K562 (cell line): ENCODE data around the gene EPHA1. TPM values are rescaled to one million over a fixed set of nuclear protein-coding genes. Genes with fewer than 3 reads are reported as not detected.

Experiments used
- ATAC-seq: fragments of 200-7000 bp; cut with Tn5 transposase; 3 replicates; pipeline ENCODE4 v1.9.1; 2020; ENCODE audit warnings: moderate library complexity
- BruUV-seq: library from RNA; stranded (reverse); fragments of 400-500 nt; replicated peaks from 2 replicates; lab custom pipeline; 2021; lab: Mats Ljungman, UMichigan
- CTCF ChIA-PET: fragments of 300-600 bp; formaldehyde crosslinking; extraction: SDS; loops from one replicate; lab custom pipeline; 2021; ENCODE audit warnings: low intra/inter-chr PET ratio; lab: Yijun Ruan, JAX
- POLR2A ChIA-PET: fragments of 300-600, 350-650 bp; sonication (Branson Sonifier 250); formaldehyde crosslinking; extraction: SDS; loops from one replicate; lab custom pipeline; 2021; ENCODE audit warnings: antibody characterized with exemption, inconsistent platforms; lab: Yijun Ruan, JAX
- DNase-seq, 4 experiments: peaks; one replicate each; pipeline versions ENCODE4 v3.0.0 to v3.0.0-alpha.2; 2011 to 2018; ENCODE audit warnings: low spot score in 3 of 4, mixed read lengths in 3 of 4; ENCODE audit errors: extremely low read depth in 1 of 4
- FAIRE-seq: peaks from 2 replicates; lab custom pipeline; 2011; peaks lifted over from hg19 to GRCh38; lab: Jason Lieb, UNC
- H2AFZ ChIP-seq: 2 replicates; pipeline ENCODE4 v1.6.0; 2011; ENCODE audit warnings: low read depth, low read length, control low read depth, inconsistent platforms
- H3K27ac ChIP-seq: fragments of 200-600 bp; 3 replicates; pipeline ENCODE4 v1.8.0; 2011; ENCODE audit warnings: low read depth, mild to moderate bottlenecking, control low read depth, inconsistent platforms, low read length, moderate library complexity, mixed read lengths; ENCODE audit errors: extremely low read depth
- H3K27me3 ChIP-seq, 2 experiments: fragments of 300-600 bp in 1 of 2; 2 replicates in 1 of 2; 3 replicates in 1 of 2; pipeline versions ENCODE4 v1.6.0 to v1.8.0; 2011; ENCODE audit warnings: inconsistent platforms in 2 of 2, low read length in 2 of 2, mild to moderate bottlenecking in 1 of 2, mixed read lengths in 1 of 2, moderate library complexity in 1 of 2; ENCODE audit not compliant: control insufficient read depth in 2 of 2, insufficient read depth in 2 of 2
- H3K36me3 ChIP-seq: fragments of 300-600 bp; 3 replicates; pipeline ENCODE4 v1.8.0; 2011; ENCODE audit warnings: mild to moderate bottlenecking, low read length, inconsistent platforms; ENCODE audit not compliant: control insufficient read depth, insufficient read depth
- H3K4me1 ChIP-seq, 2 experiments: fragments of 200-600 bp in 1 of 2; replicated peaks in 1 of 2; 2 replicates in 1 of 2; 3 replicates in 1 of 2; pipeline versions ENCODE4 v1.5.1 to v1.8.0; 2011; ENCODE audit warnings: inconsistent platforms in 2 of 2, low read length in 2 of 2, mild to moderate bottlenecking in 1 of 2, mixed read lengths in 1 of 2, moderate library complexity in 1 of 2; ENCODE audit not compliant: control insufficient read depth in 2 of 2, insufficient read depth in 2 of 2
- H3K4me2 ChIP-seq: 2 replicates; pipeline ENCODE4 v1.6.1; 2011; ENCODE audit warnings: low read length, control low read depth, inconsistent platforms, mixed read lengths; ENCODE audit not compliant: insufficient read depth
- H3K4me3 ChIP-seq: fragments of 200-600 bp; sonication (generic), shearing (Covaris generic); 2 replicates; pipeline ENCODE4 v1.5.1; 2016; ENCODE audit warnings: control low read depth, inconsistent platforms
- H3K79me2 ChIP-seq: fragments of 200-600 bp; 3 replicates; pipeline ENCODE4 v1.8.0; 2011; ENCODE audit warnings: low read length, inconsistent platforms; ENCODE audit not compliant: control insufficient read depth, insufficient read depth
- H3K9ac ChIP-seq, 2 experiments: 2 replicates each; pipeline versions ENCODE4 v1.6.0 to v1.6.1; 2011; ENCODE audit warnings: low read depth in 2 of 2, low read length in 2 of 2, control low read depth in 1 of 2, inconsistent platforms in 1 of 2, mild to moderate bottlenecking in 1 of 2, mixed read lengths in 1 of 2; ENCODE audit not compliant: insufficient read depth in 1 of 2
- H3K9me1 ChIP-seq: one replicate; pipeline ENCODE4 v1.6.0; 2011; ENCODE audit warnings: inconsistent platforms, mild to moderate bottlenecking, low read length, moderate library complexity; ENCODE audit not compliant: control insufficient read depth, insufficient read depth
- H3K9me3 ChIP-seq: replicated peaks from 2 replicates; pipeline ENCODE4 v1.5.1; 2011; ENCODE audit warnings: low read depth, low read length, inconsistent platforms; ENCODE audit not compliant: control insufficient read depth, insufficient read depth
- H4K20me1 ChIP-seq: replicated peaks from 2 replicates; pipeline ENCODE4 v1.6.1; 2011; ENCODE audit warnings: low read length, inconsistent platforms, mixed read lengths; ENCODE audit not compliant: control insufficient read depth, insufficient read depth
- BCL6 ChIP-seq: fragments of 250-450 bp; sonication (Bioruptor Pico); IDR thresholded peaks from 2 replicates; pipeline ENCODE4 v1.4.0; 2020
- JUND ChIP-seq, 2 experiments: IDR thresholded peaks; 2 replicates in 1 of 2; 3 replicates in 1 of 2; pipeline ENCODE4 v1.6.1; 2011; ENCODE audit warnings: borderline replicate concordance in 2 of 2, low read depth in 2 of 2, low read length in 2 of 2, improper control_type of control experiment in 1 of 2, missing biosample characterization in 1 of 2, missing genetic modification characterization in 1 of 2, missing genetic modification reagents in 1 of 2
- MAZ ChIP-seq, 2 experiments: fragments of 450-650 bp in 1 of 2; sonication (generic) in 1 of 2; formaldehyde crosslinking; IDR thresholded peaks in 1 of 2; conservative IDR thresholded peaks in 1 of 2; 2 replicates each; pipeline versions ENCODE4 v1.4.0 to v1.5.0; 2020; ENCODE audit warnings: mild to moderate bottlenecking in 1 of 2, missing genetic modification reagents in 1 of 2
- NFIC ChIP-seq: fragments of 450-650 bp; IDR thresholded peaks from 2 replicates; pipeline ENCODE4 v1.6.1; 2017; ENCODE audit warnings: mild to moderate bottlenecking, inconsistent platforms
- POLR2A ChIP-seq: fragments of 450-650 bp; conservative IDR thresholded peaks from 2 replicates; pipeline ENCODE4 v1.6.1; 2016
- POLR2AphosphoS2 ChIP-seq: IDR thresholded peaks from 2 replicates; pipeline ENCODE4 v1.6.1; 2012; ENCODE audit warnings: low read length, improper control_type of control experiment
- POLR2AphosphoS5 ChIP-seq: IDR thresholded peaks from 2 replicates; pipeline ENCODE4 v1.6.1; 2011; ENCODE audit warnings: mild to moderate bottlenecking, low read depth, low read length, moderate library complexity; ENCODE audit not compliant: control insufficient read depth, insufficient read depth
- SIN3A ChIP-seq, 2 experiments: fragments of 150-350 bp in 1 of 2; IDR thresholded peaks; 2 replicates each; pipeline ENCODE4 v1.6.1; 2011 to 2016; ENCODE audit warnings: borderline replicate concordance in 2 of 2, low read depth in 2 of 2, low read length in 2 of 2, mild to moderate bottlenecking in 2 of 2, moderate library complexity in 2 of 2; ENCODE audit not compliant: control insufficient read depth in 1 of 2
- SLC30A9 ChIP-seq: fragments of 250-450 bp; sonication (Bioruptor Pico); IDR thresholded peaks from 2 replicates; pipeline ENCODE4 v1.8.0; 2022; ENCODE audit warnings: mild to moderate bottlenecking, moderate library complexity
- ZNF121 ChIP-seq: sonication (generic); formaldehyde crosslinking; conservative IDR thresholded peaks from 2 replicates; pipeline ENCODE4 v1.8.0; 2022; ENCODE audit warnings: missing genetic modification reagents
- ZNF282 ChIP-seq: sonication (generic); formaldehyde crosslinking; IDR thresholded peaks from 2 replicates; pipeline ENCODE4 v1.8.1; 2023; ENCODE audit warnings: missing genetic modification reagents
- ZNF76 ChIP-seq: fragments of 250-450 bp; sonication (Bioruptor Pico); IDR thresholded peaks from 2 replicates; pipeline ENCODE4 v1.4.0; 2020; ENCODE audit warnings: mild to moderate bottlenecking, moderate library complexity, borderline replicate concordance
- WGBS: fragments of 100-300 bp; shearing (Covaris generic); methylation state at CpG from one replicate; pipeline ENCODE4 v1.1.6; 2016; ENCODE audit warnings: low coverage, mixed read lengths; ENCODE audit not compliant: insufficient coverage; ENCODE audit errors: missing lambda C conversion rate; 5-methylcytosine and 5-hydroxymethylcytosine counted together
- in situ Hi-C: fragments of 300-500 bp; cut with MboI; formaldehyde crosslinking; loops from 4 replicates; pipeline ENCODE4 v1.15.0; 2018; ENCODE audit warnings: inconsistent platforms, mixed read lengths
- intact Hi-C: fragments of 100-400 bp; cut with micrococcal nuclease; formaldehyde crosslinking; loops from 2 replicates; pipeline ENCODE4 v1.14.2; 2022
- polyA plus RNA-seq, 8 experiments: library from polyadenylated mRNA; depleted of rRNA in 4 of 8; stranded (reverse) in 5 of 8; unstranded in 3 of 8; fragments of >200 nt; fragmentation: Nextera tagmentation in 2 of 8; fragmentation: Illumina TruSeq in 1 of 8; extraction: Ambion mirVana in 2 of 8; extraction: Trizol in 1 of 8; gene quantifications; 2 replicates each; pipeline versions ENCODE4 v1.2.1 to v1.2.3, GENCODE V29; 2011 to 2014; ENCODE audit warnings: inconsistent platforms in 1 of 8, missing spikeins in 1 of 8
- total RNA-seq, 7 experiments: library from RNA; depleted of rRNA in 6 of 7; stranded (reverse); fragments of >200 nt in 6 of 7; fragmentation: Illumina TruSeq in 2 of 7; extraction: Trizol in 2 of 7; gene quantifications; 2 replicates each; pipeline versions ENCODE4 v1.2.1 to v1.2.3, GENCODE V29; 2011 to 2021; ENCODE audit warnings: low replicate concordance in 1 of 7
- TF ChIP-seq, protein P1 (sequence below): sonication (generic); formaldehyde crosslinking; IDR thresholded peaks from 2 replicates; pipeline ENCODE4 v1.9.0; 2022; ENCODE audit warnings: mild to moderate bottlenecking, missing genetic modification reagents
- TF ChIP-seq, protein P2 (sequence below), 2 experiments: fragments of 250-450 bp in 1 of 2; fragments of 450-650 bp in 1 of 2; sonication (Bioruptor Pico) in 1 of 2; IDR thresholded peaks; 2 replicates each; pipeline versions ENCODE4 v1.6.1 to v1.8.0; 2016 to 2021; ENCODE audit warnings: mild to moderate bottlenecking in 2 of 2, moderate library complexity in 2 of 2, missing compliant biosample characterization in 1 of 2, missing genetic modification characterization in 1 of 2
- TF ChIP-seq, protein P3 (sequence below): IDR thresholded peaks from 3 replicates; pipeline ENCODE4 v1.6.1; 2011; ENCODE audit warnings: borderline replicate concordance, mild to moderate bottlenecking, moderate library complexity; ENCODE audit not compliant: insufficient read length; ENCODE audit errors: extremely low read depth

EPHA1 gene
- total and polyA plus RNA-seq, 9 of the 15 experiments (the other 6 are each of a cell fraction or from before 2014, with no cell fraction given): 0.22 to 0.57 (median 0.32) TPM; not detected in 6

DNA sequence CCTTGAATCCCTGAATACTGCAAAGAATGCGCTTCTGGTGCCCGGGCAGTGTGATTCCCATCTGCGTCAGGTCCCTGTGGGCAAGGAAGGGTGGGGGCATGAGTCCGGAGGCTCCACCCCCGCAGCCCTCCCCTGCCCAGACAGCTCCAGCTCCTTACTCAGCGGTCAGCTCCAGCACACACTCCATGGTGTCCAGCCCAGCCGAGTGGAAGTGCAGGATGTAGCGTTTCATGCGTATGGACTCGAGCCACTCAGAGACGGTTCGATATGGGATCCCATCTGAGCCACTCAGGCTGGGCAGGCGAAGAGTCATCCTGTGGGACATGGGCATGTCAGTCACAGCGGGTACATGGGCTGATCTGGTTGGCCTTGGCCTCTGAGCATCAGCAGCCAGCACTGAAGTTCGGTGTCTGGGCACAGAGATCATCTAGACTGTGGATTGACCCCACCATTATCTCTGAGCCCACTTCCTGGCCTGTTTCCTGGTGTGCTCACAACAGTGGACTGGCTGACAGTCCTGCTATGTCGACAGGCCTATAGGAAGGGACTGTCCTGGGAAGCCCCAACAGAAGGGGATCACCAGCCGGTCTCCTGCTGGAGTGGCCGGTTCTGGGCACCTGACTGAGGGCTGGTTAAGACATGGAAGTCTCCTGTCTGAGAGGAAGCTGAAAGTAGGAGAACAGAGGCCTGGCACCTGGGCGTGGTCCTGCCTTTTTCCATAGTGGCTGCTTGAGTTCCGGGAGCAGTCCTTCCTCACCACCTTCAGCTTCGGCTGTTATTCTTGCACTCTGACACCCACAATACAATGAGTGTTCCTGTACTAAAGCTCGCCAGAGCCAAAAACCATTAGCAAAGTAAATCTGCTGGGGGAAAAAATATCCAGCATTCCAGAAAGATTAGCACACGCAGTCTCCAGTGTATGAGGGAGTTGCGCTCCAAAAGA lies 16.9 kb downstream of the EPHA1 start:
- peak in 1 of 4 experiments; percentile 20 for DNase-seq
- peaks cover 0 to 22% of the 10 kb centered on the region in 2 experiments; a peak in 2 of 5 replicates for H3K4me1 ChIP-seq
- no peak for FAIRE-seq
- H3K9ac ChIP-seq: peak overlapping the region in 1 of 2 experiments; percentile 45; a peak in 2 of 4 replicates
- WGBS: 81% methylated on average over 24 of the region's 24 CpGs
- ChIA-PET CTCF (no interaction called here), POLR2A (interaction anchor here (1.1 to 9.7 kb wide), 6 partner anchors 8 to 113 kb away, joined by 3 to 131 read pairs (median 8); partner anchors contain the start of genes EPHA1 and ZYX)
- peaks cover 8% of the 10 kb centered on the region for H3K9me1 ChIP-seq
- H3K4me3 ChIP-seq: no peak overlapping the region
- no peaks in the 10 kb centered on the region for H3K79me2 ChIP-seq
- no peak overlapping the region for H3K4me2 ChIP-seq
- in situ Hi-C loops: no loop called here
- peaks cover 32% of the 10 kb centered on the region for H4K20me1 ChIP-seq
- H3K9me3 ChIP-seq: no peaks in the 10 kb centered on the region
- H3K27me3 ChIP-seq: peaks cover 8 to 34% of the 10 kb centered on the region in 2 experiments; a peak in 4 of 5 replicates
- H2AFZ ChIP-seq: no peak overlapping the region
- ATAC-seq: peak; percentile 2; the same call in 1 of the 3 replicates
- H3K27ac ChIP-seq: no peak overlapping the region
- BruUV-seq: no TSS peak
- H3K36me3 ChIP-seq: peaks cover 48% of the 10 kb centered on the region; the same call in 2 of the 3 replicates
- intact Hi-C loops: no loop called here
- TF ChIP-seq ZNF76 (CRISPR knock-in tag) (no peak), SLC30A9 (CRISPR knock-in tag) (no peak), SIN3A (IDR thresholded peaks at IDR 0.05; ENCODE audit: borderline replicate concordance in 2 of 2, control insufficient read depth in 1 of 2, low read depth in 2 of 2, low read length in 2 of 2) (0 out of 4 replicates have a peak, but pooled peaks of 1 of the 2 experiments have one; percentile 14), NFIC (no peak), MAZ (CRISPR knock-in tag; conservative IDR thresholded peaks at IDR 0.05 in 1 of 2, IDR thresholded peaks at IDR 0.05 in 1 of 2) (no peak), ZNF282 (CRISPR knock-in tag) (peak; percentile 42; the same call in 1 of the 2 replicates), POLR2AphosphoS5 (0 out of 2 replicates have a peak, but pooled peaks have one; percentile 28), POLR2A (0 out of 2 replicates have a peak, but pooled peaks have one; percentile 30), ZNF121 (CRISPR knock-in tag) (no peak), BCL6 (CRISPR knock-in tag) (no peak), JUND (IDR thresholded peaks at IDR 0.05; ENCODE audit: borderline replicate concordance, low read depth, low read length) (no peak), JUND (tag; IDR thresholded peaks at IDR 0.05; ENCODE audit: borderline replicate concordance, low read depth, low read length) (no peak), POLR2AphosphoS2 (peak; percentile 42; the same call in 1 of the 2 replicates)
- TF ChIP-seq, protein P1, sequence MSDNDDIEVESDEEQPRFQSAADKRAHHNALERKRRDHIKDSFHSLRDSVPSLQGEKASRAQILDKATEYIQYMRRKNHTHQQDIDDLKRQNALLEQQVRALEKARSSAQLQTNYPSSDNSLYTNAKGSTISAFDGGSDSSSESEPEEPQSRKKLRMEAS (CRISPR knock-in tag): 0 out of 2 replicates have a peak, but pooled peaks have one; percentile 23
- TF ChIP-seq, protein P2, sequence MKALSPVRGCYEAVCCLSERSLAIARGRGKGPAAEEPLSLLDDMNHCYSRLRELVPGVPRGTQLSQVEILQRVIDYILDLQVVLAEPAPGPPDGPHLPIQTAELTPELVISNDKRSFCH (CRISPR knock-in tag; IDR thresholded peaks at IDR 0.05): no peak
- TF ChIP-seq, protein P2 (tag; IDR thresholded peaks at IDR 0.05): no peak
- TF ChIP-seq, protein P3, sequence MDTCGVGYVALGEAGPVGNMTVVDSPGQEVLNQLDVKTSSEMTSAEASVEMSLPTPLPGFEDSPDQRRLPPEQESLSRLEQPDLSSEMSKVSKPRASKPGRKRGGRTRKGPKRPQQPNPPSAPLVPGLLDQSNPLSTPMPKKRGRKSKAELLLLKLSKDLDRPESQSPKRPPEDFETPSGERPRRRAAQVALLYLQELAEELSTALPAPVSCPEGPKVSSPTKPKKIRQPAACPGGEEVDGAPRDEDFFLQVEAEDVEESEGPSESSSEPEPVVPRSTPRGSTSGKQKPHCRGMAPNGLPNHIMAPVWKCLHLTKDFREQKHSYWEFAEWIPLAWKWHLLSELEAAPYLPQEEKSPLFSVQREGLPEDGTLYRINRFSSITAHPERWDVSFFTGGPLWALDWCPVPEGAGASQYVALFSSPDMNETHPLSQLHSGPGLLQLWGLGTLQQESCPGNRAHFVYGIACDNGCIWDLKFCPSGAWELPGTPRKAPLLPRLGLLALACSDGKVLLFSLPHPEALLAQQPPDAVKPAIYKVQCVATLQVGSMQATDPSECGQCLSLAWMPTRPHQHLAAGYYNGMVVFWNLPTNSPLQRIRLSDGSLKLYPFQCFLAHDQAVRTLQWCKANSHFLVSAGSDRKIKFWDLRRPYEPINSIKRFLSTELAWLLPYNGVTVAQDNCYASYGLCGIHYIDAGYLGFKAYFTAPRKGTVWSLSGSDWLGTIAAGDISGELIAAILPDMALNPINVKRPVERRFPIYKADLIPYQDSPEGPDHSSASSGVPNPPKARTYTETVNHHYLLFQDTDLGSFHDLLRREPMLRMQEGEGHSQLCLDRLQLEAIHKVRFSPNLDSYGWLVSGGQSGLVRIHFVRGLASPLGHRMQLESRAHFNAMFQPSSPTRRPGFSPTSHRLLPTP: no peak
